Stimulated activated CD4-positive, alpha-beta T cell treated with anti-CD3 and anti-CD28 coated beads, Interleukin-2, amount 100 ng/mL, for 24 hours (primary cell): ENCODE results near the gene WDR33.

Experiments
- DNase-seq, 2 donors: peaks; one replicate each; pipeline ENCODE4 v3.0.0-alpha.2; 2020

The WDR33 gene

GRCh38 chr2:127669056-127669455 is 141.9 kb downstream of the WDR33 start:
- DNase-seq = no peak

DNA sequence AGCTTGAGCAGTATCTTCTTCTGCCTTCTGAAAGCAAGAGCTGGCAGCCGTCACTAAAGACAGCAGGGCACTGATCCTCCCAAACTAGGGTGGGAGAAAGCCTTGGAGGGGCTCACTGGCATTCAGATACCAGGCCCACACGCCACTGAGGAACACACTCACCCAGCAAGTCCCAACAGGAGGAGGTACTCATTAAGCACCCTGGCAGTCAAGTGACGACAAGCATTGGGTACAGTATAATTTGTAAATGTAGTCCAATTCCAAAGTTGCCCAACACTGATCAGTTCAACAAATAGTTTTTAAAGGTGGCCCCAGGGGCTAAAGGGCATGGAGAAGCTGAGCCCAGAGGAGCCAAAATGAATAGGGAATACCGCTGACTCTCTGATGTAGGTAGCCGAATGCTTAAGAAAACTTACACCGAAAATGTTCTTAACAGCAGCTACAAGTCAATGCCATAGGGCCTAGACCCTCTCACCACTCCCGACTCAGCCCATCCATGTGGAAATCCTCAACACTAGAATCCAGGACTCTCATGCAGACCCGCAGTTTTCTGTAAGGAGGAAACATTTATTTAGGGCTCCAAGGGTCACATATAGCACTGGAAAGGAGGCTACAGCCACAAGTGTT is 145.6 kb downstream of the WDR33 start:
- DNase-seq = no peak

GRCh38 chr2:127664895-127665225 is 146.1 kb downstream of the WDR33 start:
- no peak for DNase-seq

- DNase-seq = no peak
Measured at GRCh38 chr2:127664065-127664894, 146.7 kb downstream of the WDR33 start.

DNA sequence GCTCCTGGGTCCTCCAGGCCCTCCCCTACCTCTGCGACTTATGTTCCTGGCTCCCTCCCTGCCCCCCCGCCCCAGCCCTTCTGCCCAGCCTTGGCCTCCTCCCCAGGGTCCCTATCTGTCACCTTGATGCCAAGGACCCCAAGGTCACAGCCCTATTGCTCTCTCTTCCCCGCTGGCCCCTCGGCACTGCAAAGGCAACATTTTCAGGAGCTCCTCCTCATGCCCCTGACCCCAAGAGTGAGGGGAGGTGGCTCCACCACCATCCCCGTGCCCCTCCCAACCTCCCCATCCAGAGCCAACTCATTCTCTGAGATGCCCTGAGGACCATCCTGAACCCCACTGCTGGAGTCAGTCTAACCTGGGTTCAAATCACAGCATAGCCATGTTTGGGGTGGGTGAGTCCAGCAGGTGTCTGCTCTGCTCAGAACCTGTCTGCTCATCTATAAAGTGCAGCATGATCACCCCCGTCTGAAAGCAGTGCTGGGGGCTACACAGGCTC is 147.4 kb downstream of the WDR33 start:
- DNase-seq = no peak

DNA sequence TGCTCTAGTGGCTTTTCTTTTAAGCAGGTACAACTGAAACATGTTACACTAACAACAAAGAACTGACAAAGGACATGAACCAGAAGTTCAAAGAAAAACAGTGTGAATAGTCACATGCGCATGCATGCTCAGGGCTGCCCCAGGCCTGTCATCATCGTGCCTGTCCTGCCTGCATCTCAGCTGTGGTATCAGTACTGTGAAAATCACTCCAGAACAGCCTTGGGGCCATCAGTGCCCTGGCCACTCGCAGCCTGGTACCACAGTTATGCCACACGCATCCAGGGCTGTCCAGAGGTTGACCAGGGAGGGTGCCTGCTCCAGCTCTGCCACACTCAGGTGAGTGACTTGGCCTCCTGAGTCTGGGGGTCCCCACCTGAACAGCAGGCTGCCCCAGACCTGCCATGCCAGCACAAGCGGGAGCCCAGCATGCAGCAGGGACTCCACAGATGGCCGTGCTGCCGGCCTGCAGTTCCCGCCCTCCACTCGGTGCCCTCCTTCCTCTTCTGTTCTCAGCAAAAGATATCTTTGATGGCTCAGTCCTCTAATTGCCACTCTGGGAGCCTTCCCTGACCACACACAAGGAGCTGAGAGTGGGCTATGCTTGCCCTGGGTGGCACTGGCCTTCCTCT is 147.9 kb downstream of the WDR33 start:
- no peak for DNase-seq

GRCh38 chr2:127661949-127662510 is 148.9 kb downstream of the WDR33 start:
- no peak for DNase-seq

DNA sequence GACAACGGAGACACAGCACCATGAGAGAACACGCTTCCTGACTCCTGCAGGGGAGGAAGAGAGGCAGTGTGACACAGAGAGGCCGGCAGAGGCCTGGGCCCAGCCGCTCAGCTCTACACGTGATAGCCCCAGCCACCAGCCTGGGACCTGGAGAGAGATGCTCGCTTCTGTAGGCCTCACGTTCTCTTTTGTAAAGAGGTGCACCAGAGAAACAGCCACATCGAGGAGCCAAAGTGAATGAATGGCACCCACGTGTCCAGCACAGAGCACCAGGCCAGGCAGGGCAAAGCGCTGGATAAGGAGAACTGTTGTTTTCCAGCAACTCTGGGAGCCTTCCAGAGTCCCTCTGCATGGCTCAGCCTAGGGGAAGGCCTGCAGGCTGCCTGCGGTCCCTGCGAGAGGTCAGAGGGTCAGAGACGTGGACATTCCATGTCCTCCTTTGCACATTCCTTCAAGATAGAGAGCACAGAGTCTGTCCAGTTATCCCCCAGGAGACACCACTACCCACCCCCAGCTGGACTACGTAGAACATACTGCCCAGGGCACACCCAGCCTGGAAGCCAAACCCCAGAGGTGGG is 149.8 kb downstream of the WDR33 start:
- DNase-seq = no peak

GRCh38 chr2:127660291-127660578 is 150.7 kb downstream of the WDR33 start:
- no peak for DNase-seq

- no peak for DNase-seq
Measured at GRCh38 chr2:127659408-127660290, 151.3 kb downstream of the WDR33 start.

DNA sequence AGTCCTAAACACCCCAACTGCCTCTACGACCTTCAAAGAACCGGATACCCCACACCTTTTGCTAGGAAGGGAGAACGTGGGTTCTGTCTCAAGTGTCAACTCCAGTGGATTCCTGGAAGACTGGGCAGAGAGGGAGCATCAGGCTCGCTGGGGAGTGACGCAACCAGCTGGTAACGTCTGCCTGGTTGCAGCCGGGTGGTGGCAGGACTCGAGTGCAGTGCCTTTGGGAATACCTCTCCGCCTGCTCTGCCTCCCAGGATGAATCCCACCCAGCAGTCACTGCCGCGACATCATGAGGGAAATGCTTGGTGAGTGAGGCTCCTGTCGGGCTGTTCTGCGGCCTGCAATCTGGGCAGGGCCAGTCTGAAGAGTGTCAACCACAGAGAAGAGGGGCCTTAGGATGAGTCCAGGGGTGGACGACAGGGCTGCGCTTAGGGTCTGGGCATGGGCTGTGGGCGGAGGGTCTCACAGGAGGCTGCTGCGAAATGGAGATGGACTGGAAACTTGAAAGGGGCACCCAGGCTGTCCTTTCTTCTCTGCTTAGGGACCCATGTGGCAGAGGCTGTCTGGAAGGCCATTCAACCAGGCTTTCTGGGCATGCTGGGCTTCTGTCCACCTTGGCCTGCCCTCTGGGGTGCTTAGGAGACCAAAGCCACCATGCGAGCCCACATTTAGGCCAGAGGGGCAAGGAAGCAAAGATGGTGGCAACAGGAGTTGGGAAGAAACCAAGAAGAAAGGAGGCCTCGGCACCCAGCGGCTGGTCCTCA is 152.1 kb downstream of the WDR33 start:
- no peak for DNase-seq

DNA sequence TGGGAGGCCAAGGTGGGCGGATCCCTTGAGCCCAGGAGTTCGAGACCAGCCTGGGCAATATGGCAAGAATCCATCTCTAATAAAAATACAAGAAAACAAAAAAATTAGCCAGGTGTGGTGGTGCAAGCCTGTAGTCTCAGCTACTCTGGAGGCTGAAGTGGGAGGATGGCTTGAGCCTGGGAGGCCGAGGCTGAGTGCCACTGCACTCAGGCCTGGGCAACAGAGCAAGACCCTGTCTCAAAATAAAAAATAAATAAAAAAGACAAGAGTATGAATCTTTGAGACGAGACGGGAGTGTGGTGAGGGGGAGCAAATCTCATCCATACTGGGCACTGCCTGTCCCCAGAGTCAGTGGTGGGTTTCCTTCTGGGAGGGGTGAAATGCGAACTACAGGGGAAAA is 152.8 kb downstream of the WDR33 start:
- DNase-seq = no peak

- no peak for DNase-seq
Measured at GRCh38 chr2:127657232-127657595, 153.8 kb downstream of the WDR33 start.

DNA sequence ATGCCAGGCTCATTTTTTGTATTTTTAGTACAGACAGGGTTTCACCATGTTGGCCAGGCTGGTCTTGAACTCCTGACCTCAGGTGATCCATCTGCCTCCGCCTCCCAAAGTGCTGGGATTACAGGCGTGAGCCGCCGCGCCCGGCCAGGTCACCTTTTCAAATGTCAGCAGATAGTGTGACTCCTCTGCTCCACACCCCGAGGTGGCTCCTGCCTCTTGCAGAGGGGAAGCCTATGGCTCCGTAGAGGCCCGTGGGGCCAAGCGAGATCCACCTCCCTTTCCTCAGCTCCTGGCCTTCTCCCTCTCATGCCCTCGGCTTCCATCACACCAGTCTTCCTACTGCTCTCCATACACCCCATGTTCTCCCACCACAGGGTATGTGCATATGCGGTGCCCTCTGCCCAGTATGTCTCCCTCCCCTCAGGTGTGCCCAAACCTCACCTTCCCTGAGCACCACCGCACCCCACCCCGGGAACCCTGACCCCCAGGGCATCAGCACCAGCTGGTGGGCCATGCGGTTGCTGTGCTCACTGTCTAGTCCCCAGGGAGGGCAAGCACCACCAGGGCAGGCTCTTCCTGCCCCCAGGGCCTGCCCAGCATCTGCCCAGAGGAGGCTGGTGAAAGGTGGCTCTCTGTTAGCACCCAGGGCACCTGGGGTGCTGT is 154.3 kb downstream of the WDR33 start:
- no peak for DNase-seq

- no peak for DNase-seq
Measured at GRCh38 chr2:127655209-127656073, 155.5 kb downstream of the WDR33 start.

- no peak for DNase-seq
Measured at GRCh38 chr2:127654838-127655175, 156.2 kb downstream of the WDR33 start.

- no peak for DNase-seq
Measured at GRCh38 chr2:127654084-127654837, 156.7 kb downstream of the WDR33 start.

- no peak for DNase-seq
Measured at GRCh38 chr2:127653421-127654083, 157.4 kb downstream of the WDR33 start.

GRCh38 chr2:127652786-127653357 is 158.1 kb downstream of the WDR33 start:
- DNase-seq = no peak
